Measurements from ENCODE around the gene FGF14. TPM values are rescaled to one million over a fixed set of nuclear protein-coding genes. Genes with fewer than 3 reads are reported as not detected.

The FGF14 gene
- total and polyA plus RNA-seq, 9 donors, result 0.06 to 4.8 (median 0.60) TPM; not detected in 2

DNA sequence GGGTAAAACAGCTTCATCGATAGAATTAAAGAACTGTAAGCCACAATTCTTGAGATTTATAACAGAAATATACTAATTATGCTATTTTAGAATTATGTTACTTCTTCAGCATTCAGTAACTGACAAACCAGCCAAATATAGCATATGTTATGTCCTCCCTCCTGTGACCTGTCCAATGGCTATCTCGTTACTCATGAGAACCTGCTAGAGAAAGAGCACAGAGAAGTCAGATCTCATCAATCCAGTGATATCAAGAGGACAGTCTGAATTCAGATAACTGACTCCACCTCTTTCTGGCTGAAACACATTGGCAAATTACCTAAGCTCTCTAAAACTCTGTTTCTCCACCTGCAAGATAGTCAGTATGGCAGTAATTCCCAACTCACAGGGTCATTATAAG, 170.4 kb downstream of the FGF14 start:
- 34 to 49% (median 46%) methylated on average over 2 of the region's 2 CpGs for WGBS, 3 donors
- no peaks in the 10 kb centered on the region for H3K27me3 ChIP-seq
- DNase-seq, result no peak
- no peak overlapping the region for H3K4me3 ChIP-seq
- no peaks in the 10 kb centered on the region for H3K9me3 ChIP-seq
- H3K4me1 ChIP-seq (ENCODE audit: insufficient read depth), result no peaks in the 10 kb centered on the region
- TF ChIP-seq, protein P1, sequence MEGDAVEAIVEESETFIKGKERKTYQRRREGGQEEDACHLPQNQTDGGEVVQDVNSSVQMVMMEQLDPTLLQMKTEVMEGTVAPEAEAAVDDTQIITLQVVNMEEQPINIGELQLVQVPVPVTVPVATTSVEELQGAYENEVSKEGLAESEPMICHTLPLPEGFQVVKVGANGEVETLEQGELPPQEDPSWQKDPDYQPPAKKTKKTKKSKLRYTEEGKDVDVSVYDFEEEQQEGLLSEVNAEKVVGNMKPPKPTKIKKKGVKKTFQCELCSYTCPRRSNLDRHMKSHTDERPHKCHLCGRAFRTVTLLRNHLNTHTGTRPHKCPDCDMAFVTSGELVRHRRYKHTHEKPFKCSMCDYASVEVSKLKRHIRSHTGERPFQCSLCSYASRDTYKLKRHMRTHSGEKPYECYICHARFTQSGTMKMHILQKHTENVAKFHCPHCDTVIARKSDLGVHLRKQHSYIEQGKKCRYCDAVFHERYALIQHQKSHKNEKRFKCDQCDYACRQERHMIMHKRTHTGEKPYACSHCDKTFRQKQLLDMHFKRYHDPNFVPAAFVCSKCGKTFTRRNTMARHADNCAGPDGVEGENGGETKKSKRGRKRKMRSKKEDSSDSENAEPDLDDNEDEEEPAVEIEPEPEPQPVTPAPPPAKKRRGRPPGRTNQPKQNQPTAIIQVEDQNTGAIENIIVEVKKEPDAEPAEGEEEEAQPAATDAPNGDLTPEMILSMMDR (IDR thresholded peaks at IDR 0.05), result no peak
- TF ChIP-seq POLR2A (IDR thresholded peaks at IDR 0.05) (no peak), EP300 (IDR thresholded peaks at IDR 0.05) (no peak)
- intact Hi-C loops (cut with DNase I), result no loop called here
- H3K27ac ChIP-seq, result no peak overlapping the region
- no peaks in the 10 kb centered on the region for H3K36me3 ChIP-seq

- H3K36me3 ChIP-seq, result no peaks in the 10 kb centered on the region
- WGBS, 3 donors, result 62 to 74% (median 68%) methylated on average over 6 of the region's 6 CpGs
- intact Hi-C loops (cut with DNase I), result no loop called here
- H3K27ac ChIP-seq, result no peak overlapping the region
- no peaks in the 10 kb centered on the region for H3K9me3 ChIP-seq
- TF ChIP-seq EP300 (IDR thresholded peaks at IDR 0.05) (no peak), POLR2A (IDR thresholded peaks at IDR 0.05) (no peak)
- TF ChIP-seq, protein P1 (IDR thresholded peaks at IDR 0.05), result no peak
- no peaks in the 10 kb centered on the region for H3K4me1 ChIP-seq (ENCODE audit: insufficient read depth)
- no peaks in the 10 kb centered on the region for H3K27me3 ChIP-seq
- no peak overlapping the region for H3K4me3 ChIP-seq
- no peak for DNase-seq
Measured at GRCh38 chr13:102227741-102228140, 174.1 kb downstream of the FGF14 start.

DNA sequence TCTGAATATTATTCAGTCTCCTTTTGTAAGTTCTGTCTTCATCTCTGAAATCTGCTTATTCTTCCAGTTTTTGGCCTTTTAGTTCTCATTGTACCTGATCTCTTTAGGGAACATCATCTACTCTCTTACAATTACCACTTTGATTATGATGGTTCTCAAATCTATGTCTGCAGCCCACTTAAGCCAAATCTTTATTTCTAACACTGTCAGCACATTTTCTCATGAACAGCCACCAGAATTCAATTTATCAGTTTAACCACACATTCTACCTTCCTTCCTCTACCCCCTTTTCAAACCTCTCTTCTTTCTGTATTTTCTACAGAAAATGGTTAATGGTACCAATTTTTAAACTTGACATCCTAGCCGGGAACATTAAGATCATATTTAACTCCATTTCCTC, 175.3 kb downstream of the FGF14 start:
- no peaks in the 10 kb centered on the region for H3K27me3 ChIP-seq
- no peaks in the 10 kb centered on the region for H3K4me1 ChIP-seq (ENCODE audit: insufficient read depth)
- intact Hi-C loops (cut with DNase I), result no loop called here
- H3K36me3 ChIP-seq, result no peaks in the 10 kb centered on the region
- H3K9me3 ChIP-seq, result no peaks in the 10 kb centered on the region
- DNase-seq, result no peak
- 68 to 85% (median 77%) methylated on average over 1 of the region's 1 CpG for WGBS, 3 donors
- H3K27ac ChIP-seq, result no peak overlapping the region
- TF ChIP-seq POLR2A (IDR thresholded peaks at IDR 0.05) (no peak), EP300 (IDR thresholded peaks at IDR 0.05) (no peak)
- TF ChIP-seq, protein P1 (IDR thresholded peaks at IDR 0.05), result no peak
- no peak overlapping the region for H3K4me3 ChIP-seq

GRCh38 chr13:102225892-102226291, 176.0 kb downstream of the FGF14 start:
- H3K36me3 ChIP-seq, result no peaks in the 10 kb centered on the region
- WGBS, 3 donors, result 60 to 68% (median 66%) methylated on average over 6 of the region's 6 CpGs
- H3K27ac ChIP-seq, result no peak overlapping the region
- TF ChIP-seq EP300 (IDR thresholded peaks at IDR 0.05), result no peak
- TF ChIP-seq POLR2A (IDR thresholded peaks at IDR 0.05), result no peak
- TF ChIP-seq, protein P1 (IDR thresholded peaks at IDR 0.05), result no peak
- H3K27me3 ChIP-seq, result no peaks in the 10 kb centered on the region
- H3K9me3 ChIP-seq, result no peaks in the 10 kb centered on the region
- no peak overlapping the region for H3K4me3 ChIP-seq
- no peak for DNase-seq
- intact Hi-C loops (cut with DNase I), result no loop called here
- no peaks in the 10 kb centered on the region for H3K4me1 ChIP-seq (ENCODE audit: insufficient read depth)
